ENCODE measurements around the gene UGT1A6. TPM values are rescaled to one million over a fixed set of nuclear protein-coding genes. Genes with fewer than 3 reads are reported as not detected.

The UGT1A6 gene
- total and polyA plus RNA-seq, 2 of the 13 experiments (the other 11 are each of a cell fraction or from before 2014, with no cell fraction given) = 0.25 TPM; not detected in 1

- POLR2A ChIA-PET = no interaction called here
- in situ Hi-C loops (cut with HindIII; ENCODE audit: extremely low pct_ligation_motif_present, low pct_unique_long_range_greater_than_20kb) = no loop called here
- TF ChIP-seq SRY (CRISPR knock-in tag; IDR thresholded peaks at IDR 0.05) (no peak), IRF2 (CRISPR knock-in tag; IDR thresholded peaks at IDR 0.05) (0 out of 2 replicates have a peak, but pooled peaks have one; percentile 22), RXRA (CRISPR knock-in tag; IDR thresholded peaks at IDR 0.05) (peak; percentile 45; the same call in 1 of the 2 replicates), ZNF263 (CRISPR knock-in tag; IDR thresholded peaks at IDR 0.05) (peak; percentile 77), KDM2A (CRISPR knock-in tag; IDR thresholded peaks at IDR 0.05; ENCODE audit: borderline replicate concordance, low read depth) (peak; percentile 42; the same call in 1 of the 2 replicates), GFI1 (CRISPR knock-in tag; IDR thresholded peaks at IDR 0.05; ENCODE audit: borderline replicate concordance) (no peak), ZNF547 (CRISPR knock-in tag; IDR thresholded peaks at IDR 0.05) (0 out of 2 replicates have a peak, but pooled peaks have one; percentile 48), ETV5 (CRISPR knock-in tag; IDR thresholded peaks at IDR 0.05; ENCODE audit: borderline replicate concordance) (peak; percentile 40; the same call in 1 of the 2 replicates), ZNF75D (CRISPR knock-in tag; IDR thresholded peaks at IDR 0.05; ENCODE audit: borderline replicate concordance) (no peak), ZNF883 (CRISPR knock-in tag; IDR thresholded peaks at IDR 0.05; ENCODE audit: not compliant biosample characterization) (peak; percentile 67), ZNF251 (CRISPR knock-in tag; IDR thresholded peaks at IDR 0.05) (no peak), HOMEZ (CRISPR knock-in tag; IDR thresholded peaks at IDR 0.05; ENCODE audit: low read depth) (no peak), MLXIP (CRISPR knock-in tag; IDR thresholded peaks at IDR 0.05; ENCODE audit: borderline replicate concordance) (no peak), ZBTB39 (CRISPR knock-in tag; IDR thresholded peaks at IDR 0.05) (no peak), RBAK (CRISPR knock-in tag; IDR thresholded peaks at IDR 0.05) (no peak), CBFB (CRISPR knock-in tag; IDR thresholded peaks at IDR 0.05) (no peak), ZNF274 (CRISPR knock-in tag; IDR thresholded peaks at IDR 0.05) (peak; percentile 45; the same call in 1 of the 2 replicates), RXRB (CRISPR knock-in tag; IDR thresholded peaks at IDR 0.05; ENCODE audit: borderline replicate concordance) (peak; percentile 15; the same call in 1 of the 2 replicates), ZBTB8A (CRISPR knock-in tag; IDR thresholded peaks at IDR 0.05; ENCODE audit: borderline replicate concordance, low read depth) (no peak)
Observed at GRCh38 chr2:233711312-233712008, 18.8 kb downstream of the UGT1A6 start.

More at GRCh38 chr2:233711312-233712008, 18.8 kb downstream of the UGT1A6 start:
- BruUV-seq (replicated peaks) = no TSS peak
- DNase-seq (ENCODE audit: low spot score) = peak; percentile 64
- H3K79me2 ChIP-seq (ENCODE audit: insufficient read depth, low read length) = no peaks in the 10 kb centered on the region
- peak; percentile 94 for FAIRE-seq
- no peak overlapping the region for H3K4me2 ChIP-seq (ENCODE audit: low read depth, low read length)
- CTCF ChIA-PET (ENCODE audit: low intra/inter-chr PET ratio, low total read pairs) = no interaction called here
- H3K4me3 ChIP-seq (replicated peaks in 1 of 3; ENCODE audit: insufficient read depth in 1 of 3, low read depth in 2 of 3, low read length in 3 of 3) = no peak overlapping the region
- H3K9ac ChIP-seq (ENCODE audit: insufficient read depth, low read depth, low read length) = no peak overlapping the region
- H4K20me1 ChIP-seq (ENCODE audit: insufficient read depth, low read length) = no peaks in the 10 kb centered on the region
- no peak overlapping the region for H3K27ac ChIP-seq (ENCODE audit: extremely low read length, insufficient read depth, low read length)
- intact Hi-C loops (cut with micrococcal nuclease; ENCODE audit: unreplicated experiment) = loop anchor here (2.0 to 5.0 kb wide), 4 partner anchors 129 to 309 kb away; no protein-coding TSS in a partner anchor
- H3K9me3 ChIP-seq (ENCODE audit: low read length) = no peaks in the 10 kb centered on the region
- H3K27me3 ChIP-seq (ENCODE audit: control insufficient read depth in 1 of 2, insufficient read depth in 2 of 2, low read length in 2 of 2) = no peaks in the 10 kb centered on the region
- peak; percentile 99 for ATAC-seq
- H3K4me1 ChIP-seq (ENCODE audit: insufficient read depth, low read length) = no peaks in the 10 kb centered on the region
- H2AFZ ChIP-seq (ENCODE audit: low read length) = no peak overlapping the region
- 38% methylated on average over 10 of the region's 11 CpGs for WGBS (ENCODE audit: low lambda C conversion rate)
- no peaks in the 10 kb centered on the region for H3K36me3 ChIP-seq (replicated peaks in 1 of 2; ENCODE audit: control insufficient read depth in 1 of 2, insufficient read depth in 2 of 2, low read length in 2 of 2)

Measured in HepG2 (cell line).